Measurements from ENCODE around the gene FAT4.

FAT4 gene

GRCh38 chr4:125276811-125277210, 37.9 kb upstream of the FAT4 start:
- TF ChIP-seq, protein P1, sequence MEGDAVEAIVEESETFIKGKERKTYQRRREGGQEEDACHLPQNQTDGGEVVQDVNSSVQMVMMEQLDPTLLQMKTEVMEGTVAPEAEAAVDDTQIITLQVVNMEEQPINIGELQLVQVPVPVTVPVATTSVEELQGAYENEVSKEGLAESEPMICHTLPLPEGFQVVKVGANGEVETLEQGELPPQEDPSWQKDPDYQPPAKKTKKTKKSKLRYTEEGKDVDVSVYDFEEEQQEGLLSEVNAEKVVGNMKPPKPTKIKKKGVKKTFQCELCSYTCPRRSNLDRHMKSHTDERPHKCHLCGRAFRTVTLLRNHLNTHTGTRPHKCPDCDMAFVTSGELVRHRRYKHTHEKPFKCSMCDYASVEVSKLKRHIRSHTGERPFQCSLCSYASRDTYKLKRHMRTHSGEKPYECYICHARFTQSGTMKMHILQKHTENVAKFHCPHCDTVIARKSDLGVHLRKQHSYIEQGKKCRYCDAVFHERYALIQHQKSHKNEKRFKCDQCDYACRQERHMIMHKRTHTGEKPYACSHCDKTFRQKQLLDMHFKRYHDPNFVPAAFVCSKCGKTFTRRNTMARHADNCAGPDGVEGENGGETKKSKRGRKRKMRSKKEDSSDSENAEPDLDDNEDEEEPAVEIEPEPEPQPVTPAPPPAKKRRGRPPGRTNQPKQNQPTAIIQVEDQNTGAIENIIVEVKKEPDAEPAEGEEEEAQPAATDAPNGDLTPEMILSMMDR (IDR thresholded peaks at IDR 0.05; ENCODE audit: low read depth, low read length) = no peak
- Histone ChIP-seq H3K36me3 (no peaks in the 10 kb centered on the region), H3K27me3 (ENCODE audit: insufficient read depth, low read depth, severe bottlenecking) (no peaks in the 10 kb centered on the region), H3K9me3 (ENCODE audit: severe bottlenecking) (no peaks in the 10 kb centered on the region), H3K27ac (no peak overlapping the region), H3K4me3 (ENCODE audit: low read depth, low read length) (no peak overlapping the region)
- no peak for DNase-seq

DNA sequence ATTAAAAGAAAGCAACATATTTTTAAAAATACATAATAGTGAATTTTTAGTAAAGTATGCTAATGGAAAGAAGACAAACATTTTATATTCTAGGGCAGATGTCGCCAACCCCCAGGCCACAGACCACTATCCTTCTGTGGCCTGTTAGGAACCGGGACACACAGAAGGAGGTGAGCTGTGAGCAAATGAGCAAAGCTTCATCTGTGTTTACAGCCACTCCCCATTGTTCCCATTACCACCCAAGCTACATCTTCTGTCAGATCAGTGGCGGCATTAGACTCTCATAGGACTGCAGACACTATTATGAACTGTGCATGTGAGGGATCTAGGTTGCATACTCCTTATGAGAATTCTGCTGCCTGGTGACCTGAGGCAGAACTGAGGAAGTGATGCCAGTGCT, 37.0 kb upstream of the FAT4 start:
- Histone ChIP-seq H3K27ac (no peak overlapping the region), H3K36me3 (no peaks in the 10 kb centered on the region), H3K9me3 (ENCODE audit: severe bottlenecking) (no peaks in the 10 kb centered on the region), H3K27me3 (ENCODE audit: insufficient read depth, low read depth, severe bottlenecking) (no peaks in the 10 kb centered on the region), H3K4me3 (ENCODE audit: low read depth, low read length) (no peak overlapping the region)
- no peak for DNase-seq
- TF ChIP-seq, protein P1 (IDR thresholded peaks at IDR 0.05; ENCODE audit: low read depth, low read length) = no peak

GRCh38 chr4:125280892-125281403, 33.8 kb upstream of the FAT4 start:
- TF ChIP-seq, protein P1 (IDR thresholded peaks at IDR 0.05; ENCODE audit: low read depth, low read length) = no peak
- no peak overlapping the region for H3K4me3 ChIP-seq (ENCODE audit: low read depth, low read length)

GRCh38 chr4:125283707-125284279, 31.0 kb upstream of the FAT4 start:
- H3K9me3 ChIP-seq (ENCODE audit: severe bottlenecking) = no peaks in the 10 kb centered on the region
- TF ChIP-seq, protein P1 (IDR thresholded peaks at IDR 0.05; ENCODE audit: low read depth, low read length) = no peak
- no peak for DNase-seq
- no peak overlapping the region for H3K4me3 ChIP-seq (ENCODE audit: low read depth, low read length)
- no peaks in the 10 kb centered on the region for H3K27me3 ChIP-seq (ENCODE audit: insufficient read depth, low read depth, severe bottlenecking)
- H3K27ac ChIP-seq = no peak overlapping the region
- H3K36me3 ChIP-seq = no peaks in the 10 kb centered on the region

More at GRCh38 chr4:125280892-125281403, 33.8 kb upstream of the FAT4 start:
- no peaks in the 10 kb centered on the region for H3K36me3 ChIP-seq
- DNase-seq = no peak
- H3K9me3 ChIP-seq (ENCODE audit: severe bottlenecking) = no peaks in the 10 kb centered on the region
- H3K27ac ChIP-seq = no peak overlapping the region
- no peaks in the 10 kb centered on the region for H3K27me3 ChIP-seq (ENCODE audit: insufficient read depth, low read depth, severe bottlenecking)

- TF ChIP-seq, protein P1 (IDR thresholded peaks at IDR 0.05; ENCODE audit: low read depth, low read length) = no peak
- Histone ChIP-seq H3K36me3 (no peaks in the 10 kb centered on the region), H3K27me3 (ENCODE audit: insufficient read depth, low read depth, severe bottlenecking) (no peaks in the 10 kb centered on the region), H3K27ac (no peak overlapping the region), H3K9me3 (ENCODE audit: severe bottlenecking) (no peaks in the 10 kb centered on the region), H3K4me3 (ENCODE audit: low read depth, low read length) (no peak overlapping the region)
- no peak for DNase-seq
These were observed 17.6 kb upstream of the FAT4 start for GRCh38 chr4:125297116-125297515.

GRCh38 chr4:125303058-125303457, 11.7 kb upstream of the FAT4 start:
- TF ChIP-seq, protein P1 (IDR thresholded peaks at IDR 0.05; ENCODE audit: low read depth, low read length) = no peak
- Histone ChIP-seq H3K27ac (no peak overlapping the region), H3K36me3 (no peaks in the 10 kb centered on the region)

More at GRCh38 chr4:125303058-125303457, 11.7 kb upstream of the FAT4 start:
- DNase-seq = no peak
- H3K27me3 ChIP-seq (ENCODE audit: insufficient read depth, low read depth, severe bottlenecking) = no peaks in the 10 kb centered on the region
- H3K9me3 ChIP-seq (ENCODE audit: severe bottlenecking) = no peaks in the 10 kb centered on the region
- no peak overlapping the region for H3K4me3 ChIP-seq (ENCODE audit: low read depth, low read length)
